ENCODE measurements around the gene F10. TPM values are rescaled to one million over a fixed set of nuclear protein-coding genes. Genes with fewer than 3 reads are reported as not detected.

F10 gene
- total RNA-seq, 1 donor from 2014 or later = not detected

DNA sequence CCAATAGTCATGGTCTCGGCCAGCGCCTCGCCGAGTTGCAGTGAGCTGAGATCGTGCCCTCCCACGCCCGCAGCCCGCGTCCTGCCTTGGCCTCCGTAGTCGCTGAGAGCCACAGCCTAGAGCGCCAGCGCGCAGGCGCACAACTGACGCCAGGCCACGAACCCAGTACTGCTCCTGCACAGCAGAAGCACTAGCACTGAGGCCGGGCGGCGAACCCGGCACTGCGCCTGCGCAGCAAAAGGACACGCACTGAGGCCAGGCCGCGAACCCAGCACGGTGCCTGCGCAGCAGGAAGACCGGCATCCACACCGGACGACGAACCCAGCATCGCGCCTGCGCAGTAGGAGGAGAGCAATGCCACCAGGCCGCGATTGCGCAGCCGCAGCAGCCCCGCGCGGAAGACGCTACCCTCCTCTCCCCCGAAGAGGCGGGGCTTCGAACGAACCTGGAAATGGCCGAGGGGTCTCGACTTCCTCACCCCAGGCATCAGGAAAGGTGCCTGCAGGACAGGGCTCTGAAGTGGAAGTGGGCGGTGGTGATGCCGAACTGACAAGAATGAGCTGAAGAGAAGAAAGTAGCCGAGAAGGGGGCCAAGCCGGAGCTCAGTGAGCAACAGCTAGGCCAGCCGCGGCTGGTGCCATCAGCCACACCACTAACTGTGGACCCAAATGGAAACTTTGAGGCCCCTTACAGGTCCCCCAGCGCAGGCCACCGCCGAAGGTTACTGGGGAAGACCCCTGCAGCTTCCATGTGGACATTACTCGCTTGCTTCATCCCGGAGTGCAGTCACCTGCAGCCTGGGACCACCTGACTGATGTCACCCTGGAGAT, 7.5 kb downstream of the F10 start:
- no peak for DNase-seq (ENCODE audit: low read depth in 2 of 2)

GRCh38 chr13:113135281-113135760, 12.7 kb downstream of the F10 start:
- DNase-seq (ENCODE audit: low read depth in 2 of 2) = no peak

- DNase-seq (ENCODE audit: low read depth in 2 of 2) = no peak
Measured at GRCh38 chr13:113137691-113138298, 15.2 kb downstream of the F10 start.

GRCh38 chr13:113138792-113139551, 16.4 kb downstream of the F10 start:
- DNase-seq (ENCODE audit: low read depth in 2 of 2) = peak in 1 of 2 donors; percentile 49

- no peak for DNase-seq (ENCODE audit: low read depth in 2 of 2)
Measured at GRCh38 chr13:113139577-113139976, 17.0 kb downstream of the F10 start.

- DNase-seq (ENCODE audit: low read depth in 2 of 2) = no peak
Measured at GRCh38 chr13:113140677-113141600, 18.3 kb downstream of the F10 start.

DNA sequence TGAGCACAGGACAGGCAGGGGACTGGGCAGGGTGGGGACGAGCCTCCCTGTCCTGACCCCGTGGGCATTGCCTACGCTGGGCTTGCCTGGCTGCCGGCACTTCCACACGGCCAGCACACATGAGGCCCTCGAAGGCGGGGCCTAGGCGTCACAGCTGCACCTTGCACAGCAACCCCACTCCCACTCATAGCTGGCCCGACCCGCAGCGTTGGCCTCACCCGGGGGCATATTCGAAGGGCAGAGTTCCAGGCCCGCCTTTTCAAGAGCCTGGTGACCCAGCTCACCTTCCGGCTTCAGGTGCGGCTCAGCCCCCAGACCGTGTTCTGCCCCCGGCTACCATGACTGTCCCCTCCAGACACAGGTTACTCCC, 19.0 kb downstream of the F10 start:
- no peak for DNase-seq (ENCODE audit: low read depth in 2 of 2)

GRCh38 chr13:113142876-113143275, 20.3 kb downstream of the F10 start:
- DNase-seq (ENCODE audit: low read depth in 2 of 2) = no peak

DNA sequence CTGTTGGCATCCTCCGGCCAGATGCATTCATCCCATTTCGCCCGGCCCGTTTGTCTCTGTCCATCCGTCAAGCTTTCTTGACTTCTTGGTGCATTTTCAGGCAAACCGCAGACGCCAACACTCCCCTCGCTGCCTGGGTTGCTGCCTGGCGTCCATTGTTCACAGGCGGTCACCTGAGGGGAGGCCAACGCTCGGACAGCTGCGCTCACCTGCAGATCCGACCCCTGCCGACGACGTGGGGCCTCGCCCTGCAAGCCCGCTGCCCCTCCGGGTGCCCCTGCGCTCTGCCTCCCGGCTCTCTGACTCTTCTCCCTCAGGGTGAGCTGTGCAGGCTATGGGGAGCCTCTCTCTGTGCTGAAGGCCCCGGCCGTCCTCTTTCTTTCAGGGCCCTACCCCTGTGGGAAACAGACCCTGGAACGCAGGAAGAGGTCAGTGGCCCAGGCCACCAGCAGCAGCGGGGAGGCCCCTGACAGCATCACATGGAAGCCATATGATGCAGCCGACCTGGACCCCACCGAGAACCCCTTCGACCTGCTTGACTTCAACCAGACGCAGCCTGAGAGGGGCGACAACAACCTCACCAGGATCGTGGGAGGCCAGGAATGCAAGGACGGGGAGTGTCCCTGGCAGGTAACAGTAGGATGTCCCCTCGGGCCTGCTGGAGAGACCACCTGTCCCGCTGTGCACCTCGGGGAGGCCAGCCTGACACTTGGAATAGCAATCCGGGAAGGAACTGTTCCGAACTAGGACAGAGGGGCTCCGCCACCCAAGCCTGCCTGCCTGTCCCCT, 21.1 kb downstream of the F10 start:
- no peak for DNase-seq (ENCODE audit: low read depth in 2 of 2)

DNA sequence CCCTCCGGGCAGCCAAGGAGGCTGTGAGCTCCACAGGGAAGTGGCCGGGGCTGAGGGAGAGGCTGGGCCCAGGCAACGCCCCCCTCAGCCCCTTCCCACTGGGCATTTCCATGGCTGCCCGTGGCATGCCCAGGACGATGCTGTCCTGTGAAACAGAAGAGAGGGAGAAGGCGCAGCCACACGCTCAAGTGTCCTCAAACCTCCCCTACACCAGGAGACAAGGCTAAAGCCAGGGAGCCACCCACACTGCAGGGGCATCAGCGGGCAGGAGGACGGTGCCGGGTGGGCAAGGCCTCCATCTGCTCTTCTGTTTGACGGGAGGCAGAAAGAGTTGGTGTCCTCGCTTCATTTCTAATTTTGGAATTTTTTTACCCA, 21.6 kb downstream of the F10 start:
- DNase-seq (ENCODE audit: low read depth in 2 of 2) = no peak

- no peak for DNase-seq (ENCODE audit: low read depth in 2 of 2)
Measured at GRCh38 chr13:113145496-113145895, 22.9 kb downstream of the F10 start.

DNA sequence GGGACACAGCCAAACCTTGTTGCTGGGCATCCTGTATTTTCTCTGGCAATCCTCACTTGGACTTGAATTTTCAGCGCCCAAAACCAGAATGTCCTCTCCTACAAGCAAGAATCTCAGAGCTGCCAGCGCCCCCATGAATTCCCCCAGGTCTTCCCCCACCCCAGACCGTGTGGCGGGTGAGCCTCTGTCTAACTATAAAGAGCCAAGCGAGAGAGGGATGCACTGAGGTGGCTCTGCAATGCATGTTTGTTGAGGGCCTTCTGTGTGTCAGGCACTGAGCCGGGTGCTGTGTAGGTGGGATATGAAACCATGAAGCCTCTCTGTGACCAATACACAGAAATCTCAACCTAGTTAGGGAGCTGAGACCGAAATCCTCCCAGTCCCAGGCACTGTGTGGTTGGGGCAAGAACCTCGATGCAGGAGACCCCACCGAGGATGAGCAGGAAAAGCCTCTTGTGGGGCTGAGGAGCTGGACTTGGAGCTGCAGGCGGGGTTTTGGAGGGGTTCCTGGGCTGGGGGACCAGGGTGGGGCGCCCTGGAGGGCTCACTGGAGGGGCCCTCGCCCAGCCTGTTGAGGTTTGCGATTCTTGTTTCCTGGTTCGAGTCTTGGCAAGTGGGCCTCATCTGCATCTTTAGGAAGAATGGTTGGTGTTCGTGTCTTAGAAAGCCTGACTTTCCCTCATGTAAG, 23.5 kb downstream of the F10 start:
- no peak for DNase-seq (ENCODE audit: low read depth in 2 of 2)

DNA sequence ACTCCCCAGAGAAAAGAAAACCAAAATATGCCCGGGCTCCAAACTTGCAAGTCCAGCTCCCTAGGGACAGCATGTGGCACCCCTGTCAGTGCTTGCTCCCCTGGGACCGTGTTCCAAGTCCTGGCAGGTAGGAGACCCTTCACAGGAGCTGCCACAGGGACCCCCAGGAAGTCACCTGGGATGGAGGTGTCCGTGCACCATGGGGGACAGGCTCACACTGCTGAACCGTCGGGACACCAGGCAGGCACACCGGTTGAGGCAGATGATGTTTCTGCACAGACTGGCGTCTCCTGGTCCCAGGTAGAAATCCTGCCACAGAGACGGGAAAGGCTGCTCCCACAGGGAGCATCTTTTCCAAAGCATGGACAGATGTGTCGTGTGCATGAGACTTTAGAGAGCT, 24.2 kb downstream of the F10 start:
- no peak for DNase-seq (ENCODE audit: low read depth in 2 of 2)

- no peak for DNase-seq (ENCODE audit: low read depth in 2 of 2)
Measured at GRCh38 chr13:113147206-113147605, 24.6 kb downstream of the F10 start.

DNA sequence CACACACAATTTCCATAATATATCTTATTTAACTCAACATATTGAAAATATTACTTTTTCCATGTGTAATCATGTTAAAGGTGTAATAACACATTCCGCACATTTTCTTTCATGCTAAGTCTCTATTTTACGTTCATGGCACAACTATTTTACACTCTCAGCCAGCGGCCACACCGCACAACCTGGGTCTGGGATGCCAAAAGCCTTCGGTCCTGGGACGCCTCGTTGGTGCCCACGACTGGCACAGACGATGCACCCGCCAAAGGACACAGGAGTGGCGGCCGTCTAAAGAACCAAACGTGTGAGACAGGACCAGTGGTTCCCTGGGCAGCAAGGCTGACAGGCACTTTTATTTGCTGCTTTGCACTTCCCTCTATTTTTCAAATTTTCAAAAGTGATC, 25.8 kb downstream of the F10 start:
- DNase-seq (ENCODE audit: low read depth in 2 of 2) = no peak

DNA sequence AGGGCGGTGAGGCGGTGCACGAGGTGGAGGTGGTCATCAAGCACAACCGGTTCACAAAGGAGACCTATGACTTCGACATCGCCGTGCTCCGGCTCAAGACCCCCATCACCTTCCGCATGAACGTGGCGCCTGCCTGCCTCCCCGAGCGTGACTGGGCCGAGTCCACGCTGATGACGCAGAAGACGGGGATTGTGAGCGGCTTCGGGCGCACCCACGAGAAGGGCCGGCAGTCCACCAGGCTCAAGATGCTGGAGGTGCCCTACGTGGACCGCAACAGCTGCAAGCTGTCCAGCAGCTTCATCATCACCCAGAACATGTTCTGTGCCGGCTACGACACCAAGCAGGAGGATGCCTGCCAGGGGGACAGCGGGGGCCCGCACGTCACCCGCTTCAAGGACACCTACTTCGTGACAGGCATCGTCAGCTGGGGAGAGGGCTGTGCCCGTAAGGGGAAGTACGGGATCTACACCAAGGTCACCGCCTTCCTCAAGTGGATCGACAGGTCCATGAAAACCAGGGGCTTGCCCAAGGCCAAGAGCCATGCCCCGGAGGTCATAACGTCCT, 26.4 kb downstream of the F10 start:
- DNase-seq (ENCODE audit: low read depth in 2 of 2) = no peak

- no peak for DNase-seq (ENCODE audit: low read depth in 2 of 2)
Measured at GRCh38 chr13:113149711-113150549, 27.3 kb downstream of the F10 start.

GRCh38 chr13:113150550-113151365, 28.2 kb downstream of the F10 start:
- DNase-seq (ENCODE audit: low read depth in 2 of 2) = no peak
